Thyroid gland (tissue), 4 donors: ENCODE measurements around the gene EPHA3. TPM values are rescaled to one million over a fixed set of nuclear protein-coding genes. Genes with fewer than 3 reads are reported as not detected.

ENCODE experiments used
- DNase-seq, 2 donors: peaks; one replicate each; pipeline ENCODE4 v3.0.0-alpha.2; 2019
- H3K27ac ChIP-seq, 3 donors: fragments of 200-600 bp; sonication (generic); 1 replicate in 2 of 3; 2 replicates in 1 of 3; pipeline ENCODE4 v1.5.1; 2016 to 2019; ENCODE audit warnings: mild to moderate bottlenecking in 1 of 3, moderate library complexity in 1 of 3
- H3K27me3 ChIP-seq: fragments of 200-600 bp; sonication (generic); one replicate; pipeline ENCODE4 v1.5.1; 2019
- H3K36me3 ChIP-seq, 2 donors: fragments of 200-600 bp; sonication (generic); one replicate each; pipeline ENCODE4 v1.5.1; 2016 to 2019
- H3K4me1 ChIP-seq, 2 donors: fragments of 200-600 bp; sonication (generic); one replicate each; pipeline ENCODE4 v1.5.1; 2017 to 2019
- H3K4me3 ChIP-seq, 3 donors: fragments of 200-600 bp; sonication (generic); replicated peaks in 1 of 3; 1 replicate in 2 of 3; 2 replicates in 1 of 3; pipeline ENCODE4 v1.5.1; 2016; ENCODE audit warnings: mild to moderate bottlenecking in 1 of 3
- H3K9me3 ChIP-seq: fragments of 200-600 bp; sonication (generic); one replicate; pipeline ENCODE4 v1.5.1; 2017
- POLR2A ChIP-seq, 2 donors: fragments of 450-650 bp; IDR thresholded peaks; one replicate each; pipeline ENCODE4 v1.6.1; 2017; ENCODE audit warnings: antibody characterized with exemption in 2 of 2, mild to moderate bottlenecking in 2 of 2, moderate library complexity in 1 of 2
- WGBS, 2 donors: methylation state at CpG; one replicate each; pipeline ENCODE4 v1.1.5; 2017; 5-methylcytosine and 5-hydroxymethylcytosine counted together
- intact Hi-C: fragments of 100-400 bp; cut with DNase I; formaldehyde crosslinking; loops from one replicate; pipeline ENCODE4 v1.15.1; 2023
- total RNA-seq, 4 donors: library from RNA; depleted of rRNA; stranded (reverse); fragments of >200 nt; gene quantifications; one replicate each; pipeline ENCODE4 v1.2.3, GENCODE V29; 2016
- TF ChIP-seq, protein P1 (sequence below), 6 experiments: fragments of 200-600 bp in 3 of 6; fragments of 450-650 bp in 3 of 6; sonication (generic) in 3 of 6; IDR thresholded peaks; one replicate each; pipeline ENCODE4 v1.5.1; 2016 to 2019; ENCODE audit warnings: antibody characterized with exemption in 6 of 6, mild to moderate bottlenecking in 2 of 6, inconsistent platforms in 1 of 6, moderate library complexity in 1 of 6

EPHA3 gene
- total RNA-seq, 4 donors from 2014 or later = 27.3 to 41.6 (median 35.4) TPM

DNA sequence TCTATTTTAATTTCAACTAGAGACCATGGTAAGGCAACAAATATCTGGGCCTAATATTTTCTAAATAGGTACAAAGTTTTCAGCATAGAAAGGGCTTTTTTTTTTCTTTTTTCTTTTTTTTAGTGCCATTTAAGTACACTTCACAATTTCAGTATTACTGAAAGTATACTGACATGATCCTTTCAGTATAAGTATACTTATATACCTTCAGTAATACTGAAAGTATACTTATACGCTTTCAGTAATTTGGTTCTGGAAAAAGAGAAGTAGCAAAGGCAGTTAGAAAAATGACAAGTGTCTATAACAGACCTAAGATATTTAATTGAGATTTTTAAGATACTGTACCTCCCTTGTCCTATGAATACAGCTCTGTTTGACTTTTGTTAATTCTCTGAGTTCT, 339.2 kb downstream of the EPHA3 start:
- no peaks in the 10 kb centered on the region for H3K27me3 ChIP-seq
- intact Hi-C loops = no loop called here
- H3K36me3 ChIP-seq = no peaks in the 10 kb centered on the region
- 97 to 98% methylated on average over 1 of the region's 1 CpG for WGBS, 2 donors
- no peak overlapping the region for H3K4me3 ChIP-seq
- DNase-seq = no peak
- H3K4me1 ChIP-seq = no peaks in the 10 kb centered on the region
- H3K9me3 ChIP-seq = no peaks in the 10 kb centered on the region
- TF ChIP-seq, protein P1, sequence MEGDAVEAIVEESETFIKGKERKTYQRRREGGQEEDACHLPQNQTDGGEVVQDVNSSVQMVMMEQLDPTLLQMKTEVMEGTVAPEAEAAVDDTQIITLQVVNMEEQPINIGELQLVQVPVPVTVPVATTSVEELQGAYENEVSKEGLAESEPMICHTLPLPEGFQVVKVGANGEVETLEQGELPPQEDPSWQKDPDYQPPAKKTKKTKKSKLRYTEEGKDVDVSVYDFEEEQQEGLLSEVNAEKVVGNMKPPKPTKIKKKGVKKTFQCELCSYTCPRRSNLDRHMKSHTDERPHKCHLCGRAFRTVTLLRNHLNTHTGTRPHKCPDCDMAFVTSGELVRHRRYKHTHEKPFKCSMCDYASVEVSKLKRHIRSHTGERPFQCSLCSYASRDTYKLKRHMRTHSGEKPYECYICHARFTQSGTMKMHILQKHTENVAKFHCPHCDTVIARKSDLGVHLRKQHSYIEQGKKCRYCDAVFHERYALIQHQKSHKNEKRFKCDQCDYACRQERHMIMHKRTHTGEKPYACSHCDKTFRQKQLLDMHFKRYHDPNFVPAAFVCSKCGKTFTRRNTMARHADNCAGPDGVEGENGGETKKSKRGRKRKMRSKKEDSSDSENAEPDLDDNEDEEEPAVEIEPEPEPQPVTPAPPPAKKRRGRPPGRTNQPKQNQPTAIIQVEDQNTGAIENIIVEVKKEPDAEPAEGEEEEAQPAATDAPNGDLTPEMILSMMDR (IDR thresholded peaks at IDR 0.05) = no peak
- TF ChIP-seq POLR2A (IDR thresholded peaks at IDR 0.05) = no peak
- H3K27ac ChIP-seq = no peak overlapping the region

DNA sequence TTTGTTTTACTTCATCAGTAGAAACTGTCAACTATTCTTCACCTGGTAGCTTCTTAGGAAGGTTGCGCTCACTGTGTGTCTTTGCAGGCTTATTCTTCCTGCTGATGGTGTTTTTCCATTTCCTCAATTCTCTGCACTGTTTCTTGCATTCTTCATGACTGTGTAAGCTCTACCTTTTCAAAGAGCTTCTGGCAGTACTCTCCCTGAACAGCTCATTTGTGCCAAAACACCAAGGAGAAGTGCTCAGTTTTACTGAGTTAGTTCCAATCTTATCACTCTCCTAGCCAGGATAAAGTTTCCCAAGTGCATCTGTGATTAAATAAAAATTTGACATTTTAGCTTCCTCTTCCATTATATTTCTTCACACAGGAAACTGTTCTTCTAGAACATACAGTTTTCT, 339.8 kb downstream of the EPHA3 start:
- no peak overlapping the region for H3K4me3 ChIP-seq
- no peak overlapping the region for H3K27ac ChIP-seq
- no peaks in the 10 kb centered on the region for H3K4me1 ChIP-seq
- 98% methylated on average over 1 of the region's 1 CpG for WGBS, 2 donors
- TF ChIP-seq, protein P1 (IDR thresholded peaks at IDR 0.05) = no peak
- no peak for TF ChIP-seq POLR2A (IDR thresholded peaks at IDR 0.05)
- DNase-seq = no peak
- H3K9me3 ChIP-seq = no peaks in the 10 kb centered on the region
- intact Hi-C loops = no loop called here
- H3K27me3 ChIP-seq = no peaks in the 10 kb centered on the region
- no peaks in the 10 kb centered on the region for H3K36me3 ChIP-seq

DNA sequence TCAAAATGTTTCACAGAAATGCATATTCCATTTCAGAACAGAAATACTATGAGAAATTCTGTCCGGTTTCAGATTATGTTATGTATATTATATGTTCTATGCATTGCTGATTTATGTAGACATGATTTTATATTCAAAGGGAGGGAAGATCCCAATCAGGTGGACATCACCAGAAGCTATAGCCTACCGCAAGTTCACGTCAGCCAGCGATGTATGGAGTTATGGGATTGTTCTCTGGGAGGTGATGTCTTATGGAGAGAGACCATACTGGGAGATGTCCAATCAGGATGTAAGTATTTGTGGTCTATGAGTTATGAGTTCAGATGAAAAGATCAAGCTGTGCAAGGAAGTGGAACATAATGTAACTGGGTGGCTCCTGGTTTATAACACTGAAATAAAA, 341.7 kb downstream of the EPHA3 start:
- DNase-seq = no peak
- WGBS, 2 donors = 96 to 97% methylated on average over 4 of the region's 4 CpGs
- no peak overlapping the region for H3K27ac ChIP-seq
- intact Hi-C loops = no loop called here
- H3K36me3 ChIP-seq = no peaks in the 10 kb centered on the region
- no peaks in the 10 kb centered on the region for H3K9me3 ChIP-seq
- H3K4me3 ChIP-seq = no peak overlapping the region
- no peaks in the 10 kb centered on the region for H3K27me3 ChIP-seq
- no peaks in the 10 kb centered on the region for H3K4me1 ChIP-seq
- TF ChIP-seq, protein P1 (IDR thresholded peaks at IDR 0.05) = no peak
- no peak for TF ChIP-seq POLR2A (IDR thresholded peaks at IDR 0.05)

DNA sequence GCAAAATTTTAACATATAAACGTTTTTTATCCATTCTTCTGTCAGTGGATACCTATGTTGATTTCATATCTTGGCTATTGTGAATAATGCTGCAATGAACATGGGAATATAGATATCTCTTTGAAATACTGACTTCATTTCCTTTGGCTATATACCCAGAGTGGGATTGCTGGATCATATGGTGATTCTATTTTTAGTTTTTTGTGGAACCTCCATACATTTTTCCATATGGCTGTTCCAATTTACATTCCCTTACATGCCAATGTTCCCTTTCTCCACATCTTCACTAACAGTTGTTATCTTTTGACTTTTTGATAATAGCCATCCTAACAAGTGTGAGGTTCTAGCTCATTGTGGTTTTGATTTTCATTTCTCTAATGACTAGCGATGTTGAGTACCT, 344.6 kb downstream of the EPHA3 start:
- 71 to 81% methylated on average over 2 of the region's 2 CpGs for WGBS, 2 donors
- Histone ChIP-seq H3K27me3 (no peaks in the 10 kb centered on the region), H3K4me3 (no peak overlapping the region), H3K4me1 (no peaks in the 10 kb centered on the region), H3K36me3 (no peaks in the 10 kb centered on the region), H3K9me3 (no peaks in the 10 kb centered on the region), H3K27ac (no peak overlapping the region)
- no peak for TF ChIP-seq POLR2A (IDR thresholded peaks at IDR 0.05)
- TF ChIP-seq, protein P1 (IDR thresholded peaks at IDR 0.05) = no peak
- no peak for DNase-seq
- intact Hi-C loops = no loop called here

DNA sequence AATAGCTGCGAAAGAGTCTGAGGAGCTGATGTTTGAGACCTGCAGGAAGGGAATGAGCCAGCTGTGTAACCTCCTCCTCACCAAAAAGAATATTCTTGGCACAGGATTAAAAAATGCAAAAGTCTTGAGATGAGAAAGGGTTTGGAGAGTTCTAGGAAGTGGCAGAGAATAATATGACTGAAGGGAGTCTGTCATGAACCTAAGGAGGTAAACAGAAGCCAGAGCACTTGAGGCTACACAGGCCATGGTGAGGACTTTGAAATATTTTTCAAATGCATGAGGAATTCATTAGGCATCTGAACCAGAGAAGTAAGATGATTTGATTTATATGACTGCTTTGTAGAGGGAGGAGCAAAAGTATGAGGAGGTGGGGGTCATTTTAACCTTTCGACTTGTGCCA, 347.8 kb downstream of the EPHA3 start:
- no peak for DNase-seq
- no peak overlapping the region for H3K4me3 ChIP-seq
- 77 to 87% methylated on average over 2 of the region's 2 CpGs for WGBS, 2 donors
- intact Hi-C loops = no loop called here
- no peak overlapping the region for H3K27ac ChIP-seq
- no peaks in the 10 kb centered on the region for H3K4me1 ChIP-seq
- no peaks in the 10 kb centered on the region for H3K9me3 ChIP-seq
- H3K36me3 ChIP-seq = no peaks in the 10 kb centered on the region
- H3K27me3 ChIP-seq = no peaks in the 10 kb centered on the region
- TF ChIP-seq, protein P1 (IDR thresholded peaks at IDR 0.05) = no peak
- no peak for TF ChIP-seq POLR2A (IDR thresholded peaks at IDR 0.05)
